Measurements from ENCODE around the gene VPS11.

Gene VPS11

GRCh38 chr11:119103793-119104192, 36.2 kb downstream of the VPS11 start:
- no peak overlapping the region for H3K4me3 ChIP-seq (ENCODE audit: low read depth, low read length)
- DNase-seq (ENCODE audit: low read depth): peak; percentile 32
- peak; percentile 14 for TF ChIP-seq CTCF (conservative IDR thresholded peaks at IDR 0.05; ENCODE audit: low read depth, low read length)

GRCh38 chr11:119106564-119107537, 39.2 kb downstream of the VPS11 start, which contains the start of gene C2CD2L:
TSS of gene C2CD2L (plus strand) at chr11:119107344. CDS start at chr11:119107742, 398 bp downstream.
- TF ChIP-seq CTCF (conservative IDR thresholded peaks at IDR 0.05; ENCODE audit: low read depth, low read length): no peak
- DNase-seq (ENCODE audit: low read depth): peak; percentile 94
- H3K4me3 ChIP-seq (ENCODE audit: low read depth, low read length): peak within 1 kb of the TSS; percentile 86

GRCh38 chr11:119107538-119108145, 40.0 kb downstream of the VPS11 start:
- no peak for TF ChIP-seq CTCF (conservative IDR thresholded peaks at IDR 0.05; ENCODE audit: low read depth, low read length)
- no peak for DNase-seq (ENCODE audit: low read depth)
- H3K4me3 ChIP-seq (ENCODE audit: low read depth, low read length): peak overlapping the region; percentile 86

GRCh38 chr11:119108146-119108856, 40.7 kb downstream of the VPS11 start:
- no peak for TF ChIP-seq CTCF (conservative IDR thresholded peaks at IDR 0.05; ENCODE audit: low read depth, low read length)
- H3K4me3 ChIP-seq (ENCODE audit: low read depth, low read length): peak overlapping the region; percentile 86
- peak; percentile 30 for DNase-seq (ENCODE audit: low read depth)

- no peak for TF ChIP-seq CTCF (conservative IDR thresholded peaks at IDR 0.05; ENCODE audit: low read depth, low read length)
- peak overlapping the region; percentile 86 for H3K4me3 ChIP-seq (ENCODE audit: low read depth, low read length)
- DNase-seq (ENCODE audit: low read depth): no peak
These were observed 41.2 kb downstream of the VPS11 start for GRCh38 chr11:119108857-119109221.

- no peak overlapping the region for H3K4me3 ChIP-seq (ENCODE audit: low read depth, low read length)
- TF ChIP-seq CTCF (conservative IDR thresholded peaks at IDR 0.05; ENCODE audit: low read depth, low read length): no peak
- no peak for DNase-seq (ENCODE audit: low read depth)
These were observed 42.2 kb downstream of the VPS11 start for GRCh38 chr11:119109843-119110242.
